HG03139 (cell line): Measurements from ENCODE around the gene SQSTM1.
"Not testable (repeated sequence)": the region's sequence is repeated elsewhere in the genome, so short reads cannot be mapped to it uniquely, and the experiment has no call there.

Source experiments
- ATAC-seq: cut with Tn5 transposase; IDR thresholded peaks from one replicate; pipeline ENCODE4 v1.9.1; 2021; ENCODE audit not compliant: unreplicated experiment

Gene SQSTM1

DNA sequence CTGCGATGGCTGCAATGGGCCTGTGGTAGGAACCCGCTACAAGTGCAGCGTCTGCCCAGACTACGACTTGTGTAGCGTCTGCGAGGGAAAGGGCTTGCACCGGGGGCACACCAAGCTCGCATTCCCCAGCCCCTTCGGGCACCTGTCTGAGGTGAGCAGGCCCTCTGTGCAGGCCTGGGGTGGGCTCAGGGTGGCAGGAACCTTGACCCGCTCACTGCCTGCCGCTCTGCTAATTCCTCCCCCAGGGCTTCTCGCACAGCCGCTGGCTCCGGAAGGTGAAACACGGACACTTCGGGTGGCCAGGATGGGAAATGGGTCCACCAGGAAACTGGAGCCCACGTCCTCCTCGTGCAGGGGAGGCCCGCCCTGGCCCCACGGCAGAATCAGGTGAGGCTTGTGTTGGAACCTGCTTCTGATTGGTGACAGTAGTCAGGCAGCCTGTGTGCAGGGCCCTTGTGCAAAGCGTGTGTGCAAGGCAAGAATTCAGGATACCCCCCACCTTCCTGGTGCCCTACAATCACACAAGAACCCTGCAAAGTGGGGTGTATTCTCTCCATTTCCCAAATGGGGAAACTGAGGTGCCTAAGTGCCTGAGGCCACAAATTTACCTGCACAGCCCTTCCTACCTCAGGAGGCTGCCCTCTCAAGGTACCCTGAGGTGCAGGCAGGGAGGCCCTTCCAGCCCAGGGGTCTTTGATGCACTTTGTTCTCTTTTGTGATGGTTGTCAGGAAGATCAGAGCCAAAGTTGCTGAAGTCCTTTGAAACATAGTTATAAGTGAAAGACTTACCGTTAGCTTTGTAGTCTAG is 3.4 kb downstream of the SQSTM1 start:
- no peak for ATAC-seq

- ATAC-seq, result no peak
Measured at GRCh38 chr5:179824745-179825112, 4.0 kb downstream of the SQSTM1 start.

DNA sequence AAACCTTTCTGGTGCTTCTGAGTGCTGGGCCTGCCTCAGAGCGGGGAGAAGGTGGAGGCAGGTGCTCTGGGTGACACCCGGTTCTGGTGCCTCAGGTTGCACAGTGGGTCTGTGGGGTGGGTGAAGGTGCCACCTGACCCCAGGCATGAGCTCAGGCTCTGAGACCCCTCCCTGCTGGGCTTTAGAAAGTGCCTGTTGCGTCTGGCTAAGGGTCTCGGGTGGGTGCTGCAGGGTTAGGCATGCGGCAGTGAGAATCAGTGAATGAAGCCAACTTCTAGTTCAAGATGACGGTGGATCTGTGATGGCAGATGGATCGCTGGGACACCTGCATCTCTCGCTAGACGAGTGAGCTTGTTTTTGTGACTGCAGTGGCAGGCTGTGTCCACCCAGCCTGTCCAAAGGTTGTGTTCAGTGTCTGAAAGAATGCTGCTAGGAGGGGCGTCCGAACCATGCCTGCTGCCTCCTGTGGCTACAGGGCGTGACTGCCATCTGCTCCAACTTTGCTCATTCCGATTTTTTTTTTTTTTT is 5.0 kb downstream of the SQSTM1 start:
- no peak for ATAC-seq

DNA sequence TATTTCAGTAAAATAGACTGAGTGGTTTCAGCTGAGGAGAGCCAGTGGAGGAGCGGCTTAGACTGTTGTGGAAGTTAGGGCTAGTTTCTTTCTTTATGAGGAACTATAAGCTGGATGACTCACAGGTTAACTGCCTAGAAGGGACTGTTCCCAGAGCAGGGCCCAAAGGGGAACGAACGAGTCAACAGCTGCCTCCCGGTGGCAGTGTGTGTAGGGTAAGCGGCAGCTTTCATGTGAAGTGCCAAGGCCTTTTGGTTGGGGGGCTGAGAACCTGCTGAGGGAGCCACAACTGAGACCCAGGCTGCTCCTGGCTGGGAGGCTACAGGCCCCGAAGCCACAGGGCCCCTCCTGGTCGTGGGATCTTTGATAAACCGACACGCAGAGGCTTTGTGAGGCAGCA is 7.0 kb downstream of the SQSTM1 start:
- no peak for ATAC-seq

- ATAC-seq, result no peak
Measured at GRCh38 chr5:179828756-179829421, 8.2 kb downstream of the SQSTM1 start.

DNA sequence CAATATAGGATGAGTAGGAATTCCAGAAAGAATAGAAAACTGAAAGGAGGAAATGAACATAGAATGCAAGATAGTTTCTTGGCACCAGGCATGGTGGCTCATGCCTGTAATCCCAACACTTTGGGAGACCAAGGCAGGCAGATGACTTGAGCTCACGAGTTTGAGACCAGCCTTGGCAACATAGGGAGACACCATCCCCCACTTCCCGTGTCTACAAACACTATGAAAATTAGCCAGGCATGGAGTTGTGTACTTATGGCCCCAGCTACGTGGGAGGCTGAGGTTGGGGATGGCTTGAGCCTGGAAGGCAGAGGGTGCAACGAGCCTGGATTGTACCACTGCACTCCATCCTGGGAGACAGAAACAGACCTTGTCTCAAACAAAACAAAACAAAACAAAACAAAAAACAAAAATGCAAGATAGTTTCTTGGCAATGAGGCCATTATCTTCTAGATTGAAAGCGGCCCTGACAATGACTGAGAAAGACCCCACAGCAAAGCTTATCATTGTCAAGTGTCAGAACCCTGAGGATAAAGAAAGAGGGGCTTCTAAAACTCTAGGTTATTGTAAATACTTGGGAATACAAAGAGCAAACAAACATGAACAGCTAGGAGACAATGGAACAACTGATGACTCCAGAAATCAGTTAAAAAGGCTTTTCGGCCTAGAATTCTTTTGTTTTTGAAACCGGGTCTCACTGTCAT is 9.2 kb downstream of the SQSTM1 start:
- no peak for ATAC-seq

GRCh38 chr5:179830818-179831468 is 10.2 kb downstream of the SQSTM1 start:
- no peak for ATAC-seq

- no peak for ATAC-seq
Measured at GRCh38 chr5:179832039-179832745, 11.5 kb downstream of the SQSTM1 start.

- ATAC-seq, result no peak
Measured at GRCh38 chr5:179833056-179833708, 12.5 kb downstream of the SQSTM1 start.

DNA sequence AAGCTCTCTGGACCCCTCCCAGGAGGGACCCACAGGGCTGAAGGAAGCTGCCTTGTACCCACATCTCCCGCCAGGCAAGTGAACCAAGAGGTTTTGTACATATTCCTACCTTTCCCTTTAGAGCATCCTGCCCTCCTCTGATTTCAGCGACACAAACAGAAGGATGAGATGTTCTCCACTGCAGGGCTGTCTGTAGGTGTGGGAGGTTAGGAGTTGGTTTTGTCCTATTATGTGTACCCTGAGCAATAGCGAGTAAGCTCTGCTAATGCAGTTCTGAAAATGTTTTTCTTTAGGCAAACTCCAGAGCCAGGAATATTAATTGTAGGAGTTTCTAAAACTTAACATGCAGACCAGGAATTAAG is 13.0 kb downstream of the SQSTM1 start:
- no peak for ATAC-seq

GRCh38 chr5:179834120-179834519 is 13.4 kb downstream of the SQSTM1 start:
- ATAC-seq, result no peak

GRCh38 chr5:179834871-179835270 is 14.2 kb downstream of the SQSTM1 start:
- not testable (repeated sequence) for ATAC-seq

GRCh38 chr5:179836225-179837019 is 15.7 kb downstream of the SQSTM1 start:
- ATAC-seq, result no peak

DNA sequence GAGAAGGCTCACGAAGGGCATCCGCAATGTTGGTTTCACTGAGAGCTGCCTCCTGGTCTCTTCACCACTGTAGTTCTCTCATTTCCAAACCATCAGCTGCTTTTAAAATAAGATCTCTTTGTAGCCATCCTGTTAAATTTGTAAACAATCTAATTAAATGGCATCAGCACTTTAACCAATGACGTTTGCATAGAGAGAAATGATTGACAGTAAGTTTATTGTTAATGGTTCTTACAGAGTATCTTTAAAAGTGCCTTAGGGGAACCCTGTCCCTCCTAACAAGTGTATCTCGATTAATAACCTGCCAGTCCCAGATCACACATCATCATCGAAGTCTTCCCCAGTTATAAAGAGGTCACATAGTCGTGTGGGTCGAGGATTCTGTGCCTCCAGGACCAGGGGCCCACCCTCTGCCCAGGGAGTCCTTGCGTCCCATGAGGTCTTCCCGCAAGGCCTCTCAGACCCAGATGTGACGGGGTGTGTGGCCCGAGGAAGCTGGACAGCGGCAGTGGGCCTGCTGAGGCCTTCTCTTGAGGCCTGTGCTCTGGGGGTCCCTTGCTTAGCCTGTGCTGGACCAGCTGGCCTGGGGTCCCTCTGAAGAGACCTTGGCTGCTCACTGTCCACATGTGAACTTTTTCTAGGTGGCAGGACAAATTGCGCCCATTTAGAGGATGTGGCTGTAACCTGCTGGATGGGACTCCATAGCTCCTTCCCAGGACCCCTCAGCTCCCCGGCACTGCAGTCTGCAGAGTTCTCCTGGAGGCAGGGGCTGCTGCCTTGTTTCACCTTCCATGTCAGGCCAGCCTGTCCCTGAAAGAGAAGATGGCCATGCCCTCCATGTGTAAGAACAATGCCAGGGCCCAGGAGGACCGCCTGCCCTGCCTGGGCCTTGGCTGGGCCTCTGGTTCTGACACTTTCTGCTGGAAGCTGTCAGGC is 16.6 kb downstream of the SQSTM1 start:
- ATAC-seq, result no peak

DNA sequence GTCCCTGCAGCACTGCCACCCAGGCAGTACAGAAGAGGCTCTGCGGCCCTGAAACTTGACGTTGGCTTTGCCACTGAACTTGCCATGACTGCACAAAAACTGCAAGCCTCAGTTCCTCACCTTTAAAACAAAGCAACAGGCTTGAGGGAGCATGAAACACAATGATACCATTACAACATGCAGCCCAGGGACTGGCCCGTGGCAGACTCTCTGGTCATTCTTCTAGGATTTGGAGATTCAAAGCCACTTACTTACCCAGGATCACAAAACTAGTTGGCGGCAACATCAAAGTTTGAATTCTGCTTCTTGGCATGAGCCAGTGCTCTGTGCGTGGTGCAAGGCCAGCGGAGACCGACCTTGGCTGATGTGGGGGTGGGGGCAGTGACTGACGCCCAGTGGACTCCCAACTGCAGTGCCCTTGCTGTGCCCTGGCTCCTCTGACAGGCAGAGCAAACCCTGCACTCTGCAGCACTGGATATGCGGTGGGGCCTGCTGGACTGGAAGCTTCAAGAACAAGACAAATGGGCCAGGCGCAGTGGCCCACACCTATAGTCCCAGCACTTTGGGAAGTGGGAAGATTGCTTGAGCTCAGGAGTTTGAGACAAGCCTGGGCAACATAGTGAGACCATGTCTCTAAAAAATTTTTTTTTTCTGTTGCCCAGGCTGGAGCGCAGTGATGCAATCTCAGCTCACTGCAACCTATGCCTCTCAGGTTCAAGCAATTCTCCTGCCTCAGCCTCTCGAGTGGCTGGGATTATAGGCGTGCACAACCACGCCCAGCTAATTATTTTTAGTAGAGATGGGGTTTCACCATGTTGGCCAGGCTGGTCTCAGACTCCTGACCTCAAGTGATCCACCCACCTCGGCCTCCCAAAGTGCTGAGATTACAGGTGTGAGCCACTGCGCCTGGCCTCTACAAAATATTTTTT is 18.9 kb downstream of the SQSTM1 start:
- no peak for ATAC-seq

DNA sequence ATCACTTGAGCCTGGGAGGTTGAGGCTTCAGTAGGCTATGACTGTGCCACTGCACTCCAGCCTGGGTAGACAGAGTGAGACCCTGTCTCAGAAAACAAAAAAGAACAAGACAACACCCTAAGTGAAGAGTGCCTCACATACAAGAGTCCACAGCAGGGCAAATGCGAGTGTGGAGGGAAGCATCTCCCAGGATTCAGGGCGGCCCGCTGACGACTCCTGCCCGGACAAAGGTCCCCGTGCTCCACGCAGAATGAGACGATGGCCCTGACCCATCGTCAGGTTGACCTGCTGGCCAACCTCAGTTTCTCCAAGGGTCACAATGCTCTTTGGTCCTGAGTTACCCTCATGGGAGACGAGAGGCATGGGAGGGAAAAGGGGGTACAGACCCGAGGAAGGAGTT is 19.6 kb downstream of the SQSTM1 start:
- ATAC-seq, result no peak

DNA sequence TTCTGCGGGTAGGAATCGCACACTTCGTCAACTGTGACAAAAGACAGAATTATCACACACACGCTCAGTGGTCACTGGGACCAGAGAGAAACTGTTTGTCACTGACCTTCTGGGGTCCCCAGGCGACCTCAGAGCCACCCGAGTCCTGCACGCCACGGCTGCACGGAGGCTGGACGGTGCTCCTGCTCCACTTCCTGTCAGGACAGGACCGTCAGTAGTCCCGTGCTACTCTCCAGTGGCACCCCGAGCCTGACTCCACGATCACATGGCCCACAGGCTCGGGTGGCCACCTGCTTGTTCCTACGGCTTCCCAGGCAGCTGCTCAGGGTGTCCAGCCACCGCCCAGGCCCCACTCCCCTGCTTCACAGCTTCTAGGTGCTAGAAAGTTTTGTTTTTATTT is 20.1 kb downstream of the SQSTM1 start:
- no peak for ATAC-seq
